K562 (cell line): Measurements from ENCODE around the gene ERAS. TPM values are rescaled to one million over a fixed set of nuclear protein-coding genes. Genes with fewer than 3 reads are reported as not detected.

ENCODE experiments used
- HES1 ChIP-seq: fragments of 450-650 bp; IDR thresholded peaks from 2 replicates; pipeline ENCODE4 v1.6.1; 2016; ENCODE audit warnings: low read depth, mild to moderate bottlenecking, moderate library complexity
- NEUROD1 ChIP-seq: fragments of 150-350 bp; IDR thresholded peaks from 2 replicates; pipeline ENCODE4 v1.6.1; 2014; ENCODE audit warnings: borderline replicate concordance, low read length, low read depth; ENCODE audit not compliant: partially characterized antibody
- TFAP4 ChIP-seq: sonication (generic); formaldehyde crosslinking; IDR thresholded peaks from 2 replicates; pipeline ENCODE4 v1.8.0; 2022; ENCODE audit warnings: missing genetic modification reagents, mild to moderate bottlenecking, moderate library complexity, borderline replicate concordance
- ZFX ChIP-seq: sonication (generic); formaldehyde crosslinking; IDR thresholded peaks from 2 replicates; pipeline ENCODE4 v1.8.0; 2022; ENCODE audit warnings: mild to moderate bottlenecking, missing genetic modification reagents, moderate library complexity
- polyA plus RNA-seq, 8 experiments: library from polyadenylated mRNA; depleted of rRNA in 4 of 8; stranded (reverse) in 5 of 8; unstranded in 3 of 8; fragments of >200 nt; fragmentation: Nextera tagmentation in 2 of 8; fragmentation: Illumina TruSeq in 1 of 8; extraction: Ambion mirVana in 2 of 8; extraction: Trizol in 1 of 8; gene quantifications; 2 replicates each; pipeline versions ENCODE4 v1.2.1 to v1.2.3, GENCODE V29; 2011 to 2014; ENCODE audit warnings: inconsistent platforms in 1 of 8, missing spikeins in 1 of 8
- total RNA-seq, 7 experiments: library from RNA; depleted of rRNA in 6 of 7; stranded (reverse); fragments of >200 nt in 6 of 7; fragmentation: Illumina TruSeq in 2 of 7; extraction: Trizol in 2 of 7; gene quantifications; 2 replicates each; pipeline versions ENCODE4 v1.2.1 to v1.2.3, GENCODE V29; 2011 to 2021; ENCODE audit warnings: low replicate concordance in 1 of 7
- TF ChIP-seq, protein P1 (sequence below): fragments of 450-650 bp; IDR thresholded peaks from 2 replicates; pipeline ENCODE4 v1.6.1; 2016; ENCODE audit warnings: low read depth

The ERAS gene
- total and polyA plus RNA-seq, 9 of the 15 experiments (the other 6 are each of a cell fraction or from before 2014, with no cell fraction given) = 0.07 to 0.12 TPM; not detected in 7

DNA sequence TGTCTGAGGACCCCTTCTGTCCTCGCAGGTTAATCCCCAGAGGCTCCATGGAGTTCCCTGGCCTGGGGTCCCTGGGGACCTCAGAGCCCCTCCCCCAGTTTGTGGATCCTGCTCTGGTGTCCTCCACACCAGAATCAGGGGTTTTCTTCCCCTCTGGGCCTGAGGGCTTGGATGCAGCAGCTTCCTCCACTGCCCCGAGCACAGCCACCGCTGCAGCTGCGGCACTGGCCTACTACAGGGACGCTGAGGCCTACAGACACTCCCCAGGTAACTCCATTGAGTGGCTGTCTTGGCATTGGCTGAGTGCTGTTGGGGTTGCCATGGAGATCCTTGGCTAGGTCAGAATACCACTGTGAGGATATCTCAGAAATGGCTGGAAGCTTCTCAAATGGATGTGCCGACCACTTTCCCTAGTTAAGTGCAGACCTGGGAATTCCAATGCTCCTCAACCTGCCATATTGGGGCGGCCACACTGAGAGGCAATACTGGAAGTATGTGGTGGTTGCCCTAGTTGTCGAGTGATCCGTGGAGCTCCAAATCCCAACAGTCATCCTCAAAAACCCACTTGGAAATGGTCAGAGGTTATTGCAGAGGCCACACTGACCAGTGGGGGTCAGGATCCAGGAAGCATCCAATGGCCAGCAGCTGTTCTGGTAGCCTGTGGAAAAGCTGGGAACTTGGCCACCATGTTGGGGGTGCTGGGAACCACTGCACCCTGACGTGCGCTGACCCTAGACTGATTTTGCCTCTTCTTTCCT, 35.1 kb upstream of the ERAS start (continued):
- TF ChIP-seq, protein P1, sequence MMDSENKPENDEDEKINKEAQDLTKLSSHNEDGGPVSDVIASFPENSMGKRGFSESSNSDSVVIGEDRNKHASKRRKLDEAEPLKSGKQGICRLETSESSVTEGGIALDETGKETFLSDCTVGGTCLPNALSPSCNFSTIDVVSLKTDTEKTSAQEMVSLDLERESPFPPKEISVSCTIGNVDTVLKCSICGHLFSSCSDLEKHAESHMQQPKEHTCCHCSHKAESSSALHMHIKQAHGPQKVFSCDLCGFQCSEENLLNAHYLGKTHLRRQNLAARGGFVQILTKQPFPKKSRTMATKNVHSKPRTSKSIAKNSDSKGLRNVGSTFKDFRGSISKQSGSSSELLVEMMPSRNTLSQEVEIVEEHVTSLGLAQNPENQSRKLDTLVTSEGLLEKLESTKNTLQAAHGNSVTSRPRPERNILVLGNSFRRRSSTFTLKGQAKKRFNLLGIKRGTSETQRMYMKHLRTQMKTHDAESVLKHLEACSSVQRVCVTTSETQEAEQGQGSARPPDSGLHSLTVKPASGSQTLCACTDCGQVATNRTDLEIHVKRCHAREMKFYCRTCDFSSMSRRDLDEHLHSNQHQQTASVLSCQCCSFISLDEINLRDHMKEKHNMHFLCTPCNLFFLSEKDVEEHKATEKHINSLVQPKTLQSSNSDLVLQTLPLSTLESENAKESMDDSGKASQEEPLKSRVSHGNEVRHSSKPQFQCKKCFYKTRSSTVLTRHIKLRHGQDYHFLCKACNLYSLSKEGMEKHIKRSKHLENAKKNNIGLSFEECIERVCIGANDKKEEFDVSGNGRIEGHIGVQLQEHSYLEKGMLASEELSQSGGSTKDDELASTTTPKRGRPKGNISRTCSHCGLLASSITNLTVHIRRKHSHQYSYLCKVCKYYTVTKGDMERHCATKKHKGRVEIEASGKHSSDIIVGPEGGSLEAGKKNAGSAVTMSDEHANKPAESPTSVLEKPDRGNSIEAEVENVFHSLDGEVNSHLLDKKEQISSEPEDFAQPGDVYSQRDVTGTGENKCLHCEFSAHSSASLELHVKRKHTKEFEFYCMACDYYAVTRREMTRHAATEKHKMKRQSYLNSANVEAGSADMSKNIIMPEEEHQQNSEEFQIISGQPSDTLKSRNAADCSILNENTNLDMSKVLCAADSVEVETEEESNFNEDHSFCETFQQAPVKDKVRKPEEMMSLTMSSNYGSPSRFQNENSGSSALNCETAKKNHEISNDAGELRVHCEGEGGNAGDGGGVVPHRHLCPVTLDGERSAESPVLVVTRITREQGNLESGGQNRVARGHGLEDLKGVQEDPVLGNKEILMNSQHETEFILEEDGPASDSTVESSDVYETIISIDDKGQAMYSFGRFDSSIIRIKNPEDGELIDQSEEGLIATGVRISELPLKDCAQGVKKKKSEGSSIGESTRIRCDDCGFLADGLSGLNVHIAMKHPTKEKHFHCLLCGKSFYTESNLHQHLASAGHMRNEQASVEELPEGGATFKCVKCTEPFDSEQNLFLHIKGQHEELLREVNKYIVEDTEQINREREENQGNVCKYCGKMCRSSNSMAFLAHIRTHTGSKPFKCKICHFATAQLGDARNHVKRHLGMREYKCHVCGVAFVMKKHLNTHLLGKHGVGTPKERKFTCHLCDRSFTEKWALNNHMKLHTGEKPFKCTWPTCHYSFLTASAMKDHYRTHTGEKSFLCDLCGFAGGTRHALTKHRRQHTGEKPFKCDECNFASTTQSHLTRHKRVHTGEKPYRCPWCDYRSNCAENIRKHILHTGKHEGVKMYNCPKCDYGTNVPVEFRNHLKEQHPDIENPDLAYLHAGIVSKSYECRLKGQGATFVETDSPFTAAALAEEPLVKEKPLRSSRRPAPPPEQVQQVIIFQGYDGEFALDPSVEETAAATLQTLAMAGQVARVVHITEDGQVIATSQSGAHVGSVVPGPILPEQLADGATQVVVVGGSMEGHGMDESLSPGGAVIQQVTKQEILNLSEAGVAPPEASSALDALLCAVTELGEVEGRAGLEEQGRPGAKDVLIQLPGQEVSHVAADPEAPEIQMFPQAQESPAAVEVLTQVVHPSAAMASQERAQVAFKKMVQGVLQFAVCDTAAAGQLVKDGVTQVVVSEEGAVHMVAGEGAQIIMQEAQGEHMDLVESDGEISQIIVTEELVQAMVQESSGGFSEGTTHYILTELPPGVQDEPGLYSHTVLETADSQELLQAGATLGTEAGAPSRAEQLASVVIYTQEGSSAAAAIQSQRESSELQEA = no peak
- TF ChIP-seq HES1 = no peak
- TF ChIP-seq ZFX = peak; percentile 62
- TF ChIP-seq TFAP4 (CRISPR knock-in tag) = 0 out of 2 replicates have a peak, but pooled peaks have one; percentile 13
- TF ChIP-seq NEUROD1 = no peak
